GM21367 (cell line): ENCODE data around the gene VAPB.
"Not testable (repeated sequence)": the region's sequence is repeated elsewhere in the genome, so short reads cannot be mapped to it uniquely, and the experiment has no call there.

Experiments used
- ATAC-seq: cut with Tn5 transposase; IDR thresholded peaks from one replicate; pipeline ENCODE4 v1.9.1; 2021; ENCODE audit not compliant: unreplicated experiment

The VAPB gene, protein sequence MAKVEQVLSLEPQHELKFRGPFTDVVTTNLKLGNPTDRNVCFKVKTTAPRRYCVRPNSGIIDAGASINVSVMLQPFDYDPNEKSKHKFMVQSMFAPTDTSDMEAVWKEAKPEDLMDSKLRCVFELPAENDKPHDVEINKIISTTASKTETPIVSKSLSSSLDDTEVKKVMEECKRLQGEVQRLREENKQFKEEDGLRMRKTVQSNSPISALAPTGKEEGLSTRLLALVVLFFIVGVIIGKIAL

DNA sequence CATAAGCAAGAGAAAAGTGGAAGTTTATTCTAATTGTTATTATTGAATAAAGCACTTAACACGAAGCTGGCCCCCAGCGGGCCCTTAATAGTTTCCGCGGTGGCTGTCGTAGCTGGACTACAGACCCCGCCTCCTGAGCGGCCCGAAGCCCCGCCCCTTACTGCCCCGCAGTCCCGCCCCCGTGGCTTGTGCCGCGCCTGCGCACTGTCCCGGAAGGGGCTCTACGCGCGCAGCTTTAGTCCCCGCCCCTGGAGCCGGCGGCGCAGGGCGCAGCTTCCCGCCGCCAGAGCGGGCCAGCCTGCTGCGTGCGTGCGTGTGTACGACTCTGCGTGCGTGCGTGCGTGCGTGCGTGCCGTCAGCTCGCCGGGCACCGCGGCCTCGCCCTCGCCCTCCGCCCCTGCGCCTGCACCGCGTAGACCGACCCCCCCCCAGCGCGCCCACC lies at the start of gene VAPB:
Gene VAPB, plus strand, starts transcription at position 348 of the 442 bp plus-strand sequence. CDS start 231 bp downstream, outside the sequence.
- ATAC-seq = peak; percentile 85

DNA sequence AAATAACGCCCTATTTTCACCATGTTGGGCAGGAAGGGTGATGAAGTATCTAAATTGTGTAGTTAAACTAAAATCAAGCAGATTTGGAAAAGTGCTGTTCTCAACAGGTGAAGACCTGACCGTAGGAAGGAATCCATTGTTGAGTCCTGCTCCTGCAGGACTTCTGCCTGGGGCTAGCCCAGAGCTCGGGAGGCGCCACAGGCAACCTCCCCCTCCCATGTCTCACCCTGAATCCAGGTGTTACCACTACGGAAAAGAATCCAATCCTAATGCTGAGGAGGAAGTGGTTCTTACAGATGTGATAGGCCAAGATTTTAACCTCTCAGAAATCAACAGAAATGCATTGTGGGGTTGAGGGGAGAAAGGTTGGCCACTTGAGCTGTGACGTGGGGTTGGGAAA lies 49.3 kb upstream of the VAPB start:
- ATAC-seq = no peak

DNA sequence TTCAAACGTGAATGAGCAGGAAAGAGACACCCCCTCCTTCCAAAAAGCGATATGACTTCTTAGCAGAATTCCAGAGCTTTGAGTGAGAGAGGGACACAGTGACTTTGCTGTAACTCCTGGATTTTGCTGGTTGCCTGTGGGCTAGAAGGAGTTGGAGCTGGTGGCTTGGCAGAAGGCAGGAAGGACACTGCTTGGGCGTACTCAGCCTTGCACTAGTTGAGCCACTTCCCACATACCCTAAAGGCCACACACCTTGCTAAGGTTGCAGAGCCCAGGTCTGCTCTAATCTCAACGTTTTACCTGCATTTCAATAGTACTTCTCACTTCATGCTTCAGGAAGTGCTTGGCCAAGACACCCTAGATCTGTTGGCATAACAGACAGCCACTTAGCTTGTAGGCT lies 48.9 kb upstream of the VAPB start:
- ATAC-seq = no peak

DNA sequence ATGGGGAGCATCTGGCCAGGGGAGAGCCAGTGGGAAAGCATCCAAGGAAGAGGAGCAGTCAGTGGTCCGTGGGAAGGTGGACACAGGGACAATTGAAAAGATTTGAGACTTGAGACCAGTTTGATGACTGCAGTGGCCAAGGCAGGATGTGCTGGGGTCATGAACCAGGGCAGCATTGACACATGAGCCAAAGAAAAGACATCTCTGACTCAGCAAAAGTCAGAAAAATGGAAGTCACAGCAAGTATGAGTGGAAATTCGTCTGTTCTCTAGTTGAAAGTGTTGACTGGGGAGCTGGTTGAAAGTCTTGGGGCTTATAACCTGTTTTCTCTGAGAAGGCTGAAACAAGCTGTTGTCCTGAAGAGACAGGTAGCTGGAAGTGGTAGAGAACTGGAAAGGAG lies 48.2 kb upstream of the VAPB start:
- no peak for ATAC-seq

DNA sequence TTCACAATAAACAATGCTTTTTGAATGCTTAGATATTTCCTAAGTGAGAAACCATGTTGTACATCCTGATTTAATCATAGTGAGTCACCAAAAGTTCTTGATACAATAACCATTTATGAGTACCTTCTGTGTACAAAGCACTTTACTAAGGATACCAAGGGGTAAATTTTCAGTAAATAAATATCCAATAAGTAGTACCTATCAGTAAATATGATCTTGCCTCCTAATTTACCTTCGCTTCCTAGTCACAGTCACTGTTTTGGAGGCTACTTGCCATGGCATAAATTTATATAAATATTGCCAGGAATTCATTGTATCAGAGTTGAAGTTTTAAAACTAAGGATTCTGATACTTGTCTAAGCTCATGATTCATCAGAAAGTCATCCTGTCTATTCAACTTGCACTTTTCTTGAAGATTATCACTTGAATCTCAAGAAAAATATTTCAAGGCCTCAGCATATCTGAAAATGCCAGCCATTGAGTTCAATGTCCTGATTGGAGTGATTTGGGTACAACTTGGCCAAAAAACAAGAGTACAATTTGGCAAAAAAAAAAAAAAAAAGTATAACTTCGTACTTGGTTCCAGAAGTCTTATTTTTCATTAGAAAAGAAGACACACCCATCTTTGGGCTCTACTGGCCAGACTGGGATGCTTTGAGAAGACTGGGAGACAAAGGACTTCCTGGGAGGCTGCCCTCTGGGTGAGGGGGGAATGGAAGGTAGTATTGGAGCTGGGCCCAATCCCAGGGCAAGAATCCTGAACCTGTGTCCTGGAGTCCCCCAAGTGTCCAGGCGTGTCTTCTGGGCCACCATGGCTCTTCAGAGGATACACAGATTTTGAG lies 46.7 kb upstream of the VAPB start:
- no peak for ATAC-seq

DNA sequence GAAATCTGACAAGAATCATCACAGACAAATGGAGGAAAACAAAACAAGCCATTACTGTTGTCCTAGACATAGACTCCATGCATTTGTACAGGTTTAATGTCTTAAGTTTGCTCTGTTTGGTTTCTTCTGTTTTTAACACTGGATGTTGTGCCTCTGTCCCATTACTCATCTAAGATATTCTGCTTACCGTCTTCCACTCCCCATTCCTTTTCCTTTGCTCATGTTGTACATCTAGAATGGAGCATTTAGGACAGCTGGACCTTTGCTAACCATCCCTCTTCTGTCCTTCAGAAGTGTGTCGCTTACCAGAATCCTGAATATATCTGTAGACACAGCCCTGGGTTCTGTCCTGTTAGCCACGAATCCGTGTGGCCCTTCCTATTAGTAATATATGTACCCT lies 44.3 kb upstream of the VAPB start:
- no peak for ATAC-seq

DNA sequence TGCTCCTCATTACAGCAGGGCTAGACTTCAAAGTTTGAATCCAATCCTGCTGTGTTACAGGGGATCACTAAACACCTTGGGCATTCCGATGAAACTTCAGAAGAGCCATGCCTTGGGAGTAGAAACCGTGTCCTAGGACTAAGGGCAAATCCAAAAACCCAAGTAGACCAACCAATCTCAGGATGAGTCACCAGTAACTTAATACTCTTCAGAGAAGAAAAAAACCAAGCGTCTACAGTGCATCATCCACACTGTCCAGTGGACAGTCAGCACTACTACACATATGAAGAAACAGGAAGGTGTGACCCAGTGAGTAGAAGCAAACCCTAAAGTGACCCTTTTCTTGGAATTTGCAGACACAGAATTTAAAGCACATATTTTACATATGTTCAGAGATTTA lies 39.5 kb upstream of the VAPB start:
- no peak for ATAC-seq

DNA sequence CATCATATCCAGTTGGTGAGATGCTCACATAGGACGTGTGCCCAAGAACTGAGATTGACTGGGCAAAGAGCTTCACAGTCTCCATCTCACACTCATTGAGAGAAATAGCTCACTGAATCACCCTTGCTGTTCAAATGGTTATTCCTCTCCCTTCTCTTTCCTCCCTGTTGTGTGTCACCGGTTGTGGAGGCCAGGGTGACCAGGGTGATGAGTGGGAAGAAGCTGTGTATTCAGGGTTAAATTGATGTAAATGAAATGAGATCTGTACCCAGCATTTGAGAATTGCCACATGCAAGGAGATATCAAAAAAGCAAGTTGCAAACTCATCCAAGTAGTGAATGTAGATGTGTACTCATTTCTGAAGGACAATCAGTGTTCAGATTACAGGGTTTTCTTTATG lies 36.6 kb upstream of the VAPB start:
- ATAC-seq = no peak

DNA sequence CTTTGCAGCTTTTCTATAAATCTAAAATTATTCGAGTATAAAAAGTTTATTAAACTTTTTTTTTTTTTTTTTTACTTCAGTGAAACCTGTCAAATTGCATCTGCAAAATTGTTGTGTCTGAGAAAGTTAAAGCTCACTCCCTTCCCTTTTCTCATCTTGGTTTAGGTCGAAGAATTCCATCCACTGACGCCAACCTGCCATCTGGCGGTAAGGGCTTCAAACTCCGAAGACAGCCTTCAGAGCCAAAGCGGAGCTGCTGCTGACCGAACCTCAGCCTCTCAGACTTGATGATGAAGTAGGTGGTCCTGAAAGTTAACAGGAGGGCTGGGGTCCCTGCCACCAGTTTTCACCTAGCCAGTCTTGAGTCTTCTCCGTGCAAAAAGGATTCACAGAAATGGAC lies 29.6 kb upstream of the VAPB start:
- no peak for ATAC-seq

DNA sequence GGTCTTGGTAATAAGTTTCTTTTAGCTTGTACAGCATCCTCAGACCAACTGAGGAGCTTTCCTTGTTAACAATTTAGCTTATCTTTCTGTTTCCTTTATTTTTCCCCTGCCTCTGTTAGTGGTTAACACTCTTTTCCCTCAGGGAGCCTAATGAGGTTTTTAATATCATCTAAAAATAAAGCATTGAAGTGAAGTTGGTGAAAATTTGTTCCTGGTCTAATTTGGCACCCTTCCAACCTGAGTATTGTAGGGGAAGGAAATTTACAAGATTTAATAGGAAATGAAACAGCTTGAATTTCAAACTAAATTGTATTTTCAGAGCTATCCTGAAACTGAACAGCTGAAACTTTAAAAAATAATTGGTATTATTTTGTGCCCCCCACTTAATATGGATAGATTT lies 28.1 kb upstream of the VAPB start:
- no peak for ATAC-seq

DNA sequence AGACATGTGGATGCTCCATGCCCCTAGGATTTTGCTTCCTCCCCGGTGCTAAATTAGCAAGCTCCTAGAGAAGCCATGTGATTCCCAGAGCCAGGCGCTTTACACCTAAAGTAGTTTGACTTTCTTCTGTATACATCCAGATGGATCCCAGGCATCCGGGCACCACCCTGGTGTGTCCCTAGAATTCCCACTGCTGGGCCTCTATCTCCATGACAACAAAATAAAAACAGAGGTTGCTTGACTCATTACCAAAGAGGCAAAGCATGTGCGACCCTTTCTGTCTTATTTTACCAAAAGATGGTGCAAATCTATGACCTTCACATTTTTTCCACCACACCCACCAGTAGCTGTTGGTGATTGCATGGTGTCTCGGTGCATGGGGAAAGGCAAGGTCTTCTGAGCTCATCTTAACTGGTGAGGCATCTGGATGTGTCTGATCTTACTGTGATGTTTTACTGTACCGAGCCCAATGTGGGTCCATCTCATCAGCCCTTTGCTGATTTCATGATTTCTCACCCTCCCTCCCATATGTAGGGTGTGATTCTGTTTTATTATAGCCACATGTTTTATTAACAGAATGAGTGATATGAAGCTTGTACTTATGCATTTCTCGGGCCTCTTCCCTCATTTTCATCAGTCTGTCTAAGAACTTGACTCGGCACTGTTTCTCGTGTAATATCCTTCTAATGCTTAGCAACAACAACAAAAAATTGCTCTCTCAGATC lies 27.4 kb upstream of the VAPB start:
- no peak for ATAC-seq

DNA sequence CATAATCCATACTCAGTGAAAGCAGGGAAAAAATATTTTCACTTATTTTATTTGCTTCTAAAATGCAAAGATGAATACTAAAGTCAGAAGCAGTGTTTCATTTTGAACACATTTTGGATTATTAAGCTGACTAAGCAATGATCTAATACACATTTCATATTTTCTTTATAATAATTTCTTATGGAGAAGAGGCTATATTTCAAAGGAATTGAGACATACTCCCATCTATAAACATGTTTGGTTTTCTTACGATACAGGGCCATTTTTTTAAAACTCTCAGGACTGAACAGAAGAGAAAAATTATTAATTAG lies 26.9 kb upstream of the VAPB start:
- ATAC-seq = no peak

DNA sequence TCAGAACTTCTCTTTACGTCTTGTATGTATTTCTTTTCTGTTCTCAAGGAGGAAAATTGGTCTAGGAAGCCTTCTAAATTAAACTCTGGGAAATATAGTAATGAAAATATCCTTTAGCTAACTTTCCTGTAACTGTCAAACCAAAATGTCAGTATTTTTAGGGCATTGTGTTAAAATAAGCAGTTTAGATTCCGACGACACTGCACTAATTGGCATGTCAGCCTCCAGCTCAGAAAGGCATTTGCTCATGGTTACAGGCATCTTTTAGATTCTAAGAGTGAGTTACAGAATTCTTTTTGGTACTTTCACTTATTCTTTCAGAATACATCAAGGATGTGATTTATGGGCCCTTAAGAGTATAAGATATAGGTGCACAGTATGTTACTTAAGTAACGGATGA lies 26.1 kb upstream of the VAPB start:
- no peak for ATAC-seq

DNA sequence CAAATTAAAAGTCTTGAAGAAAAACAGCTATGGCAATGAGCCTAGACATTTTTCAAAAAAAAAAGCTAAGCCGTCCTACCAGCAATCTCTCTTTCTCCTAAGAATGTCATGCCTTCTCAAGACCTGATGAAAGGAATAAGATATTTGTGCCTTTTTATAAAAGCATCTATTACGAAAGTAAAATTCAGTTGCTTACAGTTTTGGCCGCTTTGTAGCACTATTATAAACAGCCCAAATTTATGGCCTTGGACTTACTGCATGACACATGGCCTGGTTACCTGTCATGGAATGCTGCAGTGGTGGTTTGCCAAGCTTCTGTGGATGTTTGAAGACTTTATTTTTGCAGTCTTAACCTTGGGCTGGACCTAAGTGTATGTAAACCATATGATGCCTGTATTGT lies 22.2 kb upstream of the VAPB start:
- ATAC-seq = no peak

DNA sequence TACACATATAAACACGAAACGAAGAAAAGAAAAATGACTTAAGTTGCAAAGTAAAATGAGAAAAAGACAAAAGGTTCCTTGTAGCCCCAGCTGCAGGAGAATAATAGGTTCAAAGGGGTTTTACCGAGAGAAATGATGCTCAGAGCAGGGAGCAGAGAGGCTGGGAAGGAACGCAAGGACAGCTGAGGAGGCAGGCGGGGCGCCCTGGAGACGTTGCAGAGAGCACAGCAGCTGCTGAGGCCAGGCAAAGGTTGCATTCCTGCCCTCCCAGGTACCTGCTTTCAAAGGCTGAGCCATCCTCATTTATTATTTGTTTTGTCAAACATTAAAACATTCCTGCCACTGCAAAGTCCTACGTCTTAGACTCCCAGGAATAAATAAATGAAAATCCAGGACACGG lies 16.2 kb upstream of the VAPB start:
- no peak for ATAC-seq

DNA sequence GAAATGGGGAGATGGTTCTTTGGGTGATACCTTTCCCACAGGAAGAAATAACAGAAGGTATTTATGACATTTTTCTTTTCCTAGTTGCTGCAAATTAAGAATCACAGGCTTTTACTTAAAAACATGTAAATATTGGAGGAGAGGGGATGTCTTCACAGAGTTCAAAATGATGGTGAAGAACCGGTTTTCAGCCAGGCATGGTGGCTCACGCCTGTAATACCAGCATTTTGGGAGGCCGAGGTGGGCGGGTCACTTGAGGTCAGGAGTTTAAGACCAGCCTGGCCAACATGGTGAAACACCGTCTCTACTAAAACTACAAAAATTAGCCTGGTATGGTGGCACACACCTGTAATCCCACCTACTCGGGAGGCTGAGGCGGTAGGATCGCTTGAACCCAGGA lies 15.7 kb upstream of the VAPB start:
- ATAC-seq = not testable (repeated sequence)

DNA sequence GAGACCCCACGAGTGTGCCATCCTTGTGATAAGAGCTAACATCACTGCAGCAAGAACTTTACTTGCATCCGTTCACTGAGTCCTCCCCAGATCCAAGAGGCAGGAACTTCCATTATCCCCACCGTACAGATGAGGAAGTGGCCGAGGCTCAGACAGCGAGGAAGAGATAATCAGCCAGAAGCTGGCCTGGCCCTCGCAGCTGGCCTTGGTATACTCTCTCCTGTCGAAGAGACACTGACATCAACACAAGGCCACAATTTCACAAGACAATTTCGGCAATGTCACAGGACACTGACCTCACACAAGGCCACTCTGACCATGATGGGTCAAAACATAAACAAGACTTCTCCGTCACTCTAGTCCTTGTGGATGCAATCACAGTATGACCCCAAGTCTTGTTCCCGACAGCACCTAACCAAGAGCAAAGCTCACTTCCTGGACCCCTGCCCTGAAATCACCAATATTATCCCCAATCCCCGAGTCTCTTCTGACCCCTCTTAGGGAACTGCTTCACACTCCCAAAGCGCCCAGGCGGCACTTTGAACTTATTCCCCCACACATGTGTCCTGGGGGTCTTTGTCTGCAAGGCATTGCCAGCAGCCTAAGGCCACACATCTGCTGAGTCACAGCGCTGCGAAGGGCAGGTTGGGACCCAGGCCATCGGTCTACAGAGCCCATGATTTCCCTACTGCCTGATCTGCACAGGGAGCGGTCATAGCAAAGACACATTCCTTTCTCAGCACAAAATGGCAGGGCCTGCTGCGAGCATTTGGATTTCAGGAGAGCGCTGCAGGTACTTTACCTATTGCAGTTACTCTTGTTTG lies 14.8 kb upstream of the VAPB start:
- ATAC-seq = no peak

DNA sequence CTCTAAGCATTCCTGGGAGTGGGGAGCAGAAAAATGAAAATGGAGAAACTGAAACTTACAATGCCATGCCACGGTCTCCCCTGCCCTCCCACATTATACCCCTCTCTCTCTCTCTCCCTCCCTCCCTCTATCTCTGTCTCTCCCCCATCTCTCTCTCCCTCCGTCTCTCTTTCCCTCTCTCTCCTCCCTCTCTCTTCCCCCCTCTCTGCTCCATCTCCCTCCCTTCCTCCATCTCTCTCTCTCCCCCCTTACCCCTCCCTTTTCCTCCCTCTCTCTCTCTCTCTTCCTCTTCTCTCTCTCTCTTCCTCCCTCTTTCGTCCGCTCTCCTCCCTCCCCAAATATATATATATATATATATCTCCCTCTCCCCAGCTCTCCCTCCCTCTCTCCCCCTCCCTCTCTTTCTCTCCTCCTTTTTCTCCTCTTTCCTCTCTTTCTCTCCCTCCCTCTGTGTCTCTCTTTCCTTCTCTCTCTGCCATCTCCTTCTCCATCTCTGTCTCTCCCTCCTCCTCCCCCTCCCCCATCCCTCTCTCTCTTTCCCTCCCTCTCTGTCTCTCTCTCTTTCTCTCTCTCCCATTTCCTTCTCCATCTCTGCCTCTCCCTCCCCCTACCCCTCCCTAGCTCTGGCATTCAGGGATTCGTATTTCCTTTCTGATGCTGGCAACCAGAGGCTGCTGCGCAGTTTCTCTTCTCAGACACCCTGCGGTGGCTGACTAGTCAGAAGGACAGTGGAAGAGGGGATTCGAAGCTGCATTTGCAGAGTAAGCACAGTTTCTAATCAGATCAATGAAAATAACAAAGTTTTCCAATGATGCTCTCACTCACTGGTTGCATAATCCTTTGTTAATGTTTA lies 13.9 kb upstream of the VAPB start:
- no peak for ATAC-seq

DNA sequence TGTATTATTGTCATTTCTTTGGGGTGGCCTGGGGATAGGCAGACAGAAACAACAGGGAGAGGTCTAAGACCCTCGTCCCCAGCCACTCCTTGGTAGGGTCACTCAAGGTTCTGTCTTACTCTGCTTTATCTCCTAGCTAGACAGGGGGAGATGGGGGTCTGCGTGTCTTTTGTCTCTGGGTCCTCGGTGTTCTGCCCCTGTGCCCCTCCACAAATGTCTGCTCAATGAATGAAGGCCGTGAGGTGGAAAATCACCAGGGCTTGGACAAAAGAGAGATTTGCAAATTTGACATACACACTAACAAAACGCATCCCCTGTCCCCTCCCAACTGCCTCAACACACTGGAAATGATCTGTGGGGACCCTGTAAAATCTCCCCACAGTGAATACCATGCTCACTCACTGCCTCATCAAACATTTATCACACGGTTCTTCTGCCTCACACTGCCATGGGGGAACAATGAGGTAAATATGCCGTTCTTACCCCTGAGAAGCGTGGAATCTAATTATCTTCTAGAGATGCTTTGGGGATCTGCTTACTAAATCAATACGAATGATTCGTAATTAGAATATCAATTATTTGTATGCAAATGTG lies 13.2 kb upstream of the VAPB start:
- no peak for ATAC-seq

DNA sequence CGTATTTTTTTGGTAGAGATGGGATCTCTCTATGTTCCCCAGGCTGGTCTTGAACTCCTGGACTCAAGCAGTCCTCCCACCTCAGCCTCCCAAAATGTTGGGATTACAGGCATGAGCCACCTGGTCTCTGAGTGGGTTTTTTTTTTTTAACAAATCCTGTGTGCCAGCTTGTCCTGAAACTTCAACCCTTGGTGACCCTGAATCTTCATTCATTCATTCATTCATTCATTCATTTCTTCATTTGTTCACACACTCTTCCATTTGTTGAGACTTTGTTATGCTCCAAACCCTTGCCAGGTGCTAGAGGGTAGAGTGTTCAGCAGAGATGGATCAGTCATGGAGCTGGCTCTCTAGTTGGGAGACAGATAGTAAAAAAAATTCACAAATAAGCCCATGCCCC lies 12.0 kb upstream of the VAPB start:
- no peak for ATAC-seq
